Pulmonary artery endothelial cell (primary cell): ENCODE measurements around the gene GRM7. TPM values are rescaled to one million over a fixed set of nuclear protein-coding genes. Genes with fewer than 3 reads are reported as not detected.
A peak's percentile ranks its signal among the peaks of the same experiment; 100 is the strongest.

Source experiments
- DNase-seq: peaks from one replicate; pipeline ENCODE4 v3.0.0-alpha.2; 2011; ENCODE audit warnings: low read depth, low spot score
- total RNA-seq: library from RNA; depleted of rRNA; stranded (reverse); fragments of >200 nt; gene quantifications from 2 replicates; pipeline ENCODE4 v1.2.3, GENCODE V29; 2014

Gene GRM7
- total RNA-seq, 1 donor from 2014 or later, result not detected

DNA sequence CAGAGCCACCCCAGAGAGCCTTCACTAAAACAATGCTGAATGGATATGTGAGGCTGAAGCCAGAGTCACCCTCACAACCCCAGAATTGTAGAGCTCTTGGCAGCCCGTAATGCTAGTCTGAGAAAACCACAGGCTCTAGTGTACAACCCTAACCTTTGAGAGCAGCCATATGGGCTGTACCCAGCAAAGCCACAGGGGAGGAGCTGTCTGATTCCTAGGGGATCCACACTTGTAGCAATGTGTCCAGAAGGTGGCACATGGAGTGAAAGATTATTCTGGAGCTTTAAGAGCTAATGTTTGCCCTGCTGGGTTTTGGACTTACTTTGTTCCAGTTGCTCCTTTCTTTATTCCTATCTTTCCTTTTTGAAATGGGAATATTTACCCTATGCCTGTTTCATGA lies 626.8 kb downstream of the GRM7 start:
- no peak for DNase-seq

GRCh38 chr3:7489417-7489816 lies 628.5 kb downstream of the GRM7 start:
- no peak for DNase-seq

GRCh38 chr3:7498715-7499114 lies 637.8 kb downstream of the GRM7 start:
- no peak for DNase-seq

- DNase-seq, result no peak
Measured at GRCh38 chr3:7503431-7503830, 642.5 kb downstream of the GRM7 start.

GRCh38 chr3:7504886-7505775 lies 644.2 kb downstream of the GRM7 start:
- DNase-seq, result peak; percentile 98

- DNase-seq, result no peak
Measured at GRCh38 chr3:7506606-7507180, 645.8 kb downstream of the GRM7 start.

GRCh38 chr3:7508821-7509220 lies 647.9 kb downstream of the GRM7 start:
- no peak for DNase-seq

DNA sequence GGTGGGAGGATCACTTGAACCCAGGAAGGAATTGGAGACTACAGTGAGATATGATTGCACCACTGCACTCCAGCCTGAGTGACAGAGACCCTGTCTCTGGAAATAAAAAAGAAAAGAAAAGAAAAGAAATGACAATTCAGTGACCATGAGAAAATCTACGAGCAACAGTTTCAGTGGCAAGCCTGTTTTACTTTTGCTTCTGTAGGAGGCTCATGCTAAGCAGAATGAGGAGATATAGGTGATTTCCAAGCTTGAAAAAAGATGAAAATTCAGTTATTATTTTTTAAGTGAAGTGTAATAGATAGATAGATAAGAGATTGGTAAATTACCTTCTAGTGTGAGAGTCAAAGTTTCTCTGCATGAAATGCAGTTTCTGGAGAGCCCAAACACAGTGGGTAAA lies 651.1 kb downstream of the GRM7 start:
- DNase-seq, result no peak

DNA sequence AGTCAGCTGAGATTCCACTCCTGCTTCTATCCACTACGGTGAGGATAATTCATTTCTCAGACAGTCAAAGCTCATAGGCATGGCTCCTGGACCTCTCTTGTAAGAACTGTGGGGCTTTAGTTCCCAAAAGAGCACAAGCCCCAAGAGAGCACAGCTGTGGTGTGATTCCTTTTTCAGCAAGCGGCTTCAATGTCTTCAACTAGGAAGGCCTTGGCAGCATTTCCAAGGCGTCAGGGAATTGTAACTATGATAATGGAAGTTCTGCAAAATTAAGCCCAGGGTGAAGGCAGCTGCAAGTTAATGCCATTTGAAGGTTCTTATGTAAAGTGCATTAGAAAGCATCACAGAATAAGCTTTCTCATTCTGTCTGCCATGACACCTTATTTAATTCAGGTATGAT lies 657.1 kb downstream of the GRM7 start:
- DNase-seq, result no peak

- peak; percentile 44 for DNase-seq
Measured at GRCh38 chr3:7518456-7518855, 657.5 kb downstream of the GRM7 start.

DNA sequence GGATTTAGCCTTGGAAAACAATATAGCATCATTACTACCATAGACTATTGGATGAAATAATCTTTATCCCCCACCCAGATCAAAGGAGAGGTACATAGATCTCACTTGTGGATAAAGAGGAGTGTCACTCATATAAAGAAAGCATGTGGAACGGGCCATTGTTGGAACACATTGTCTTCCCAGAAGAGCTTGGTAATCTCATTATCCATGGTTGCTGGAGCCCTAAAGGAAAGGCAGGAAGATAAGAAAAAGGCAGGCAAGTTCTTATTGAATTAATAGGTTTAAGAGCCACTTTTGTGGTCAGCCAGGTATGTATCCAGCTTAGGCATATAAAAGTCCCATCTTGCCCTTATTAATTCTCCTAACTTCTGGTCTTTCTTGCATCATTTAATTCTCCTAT lies 659.1 kb downstream of the GRM7 start:
- DNase-seq, result no peak

DNA sequence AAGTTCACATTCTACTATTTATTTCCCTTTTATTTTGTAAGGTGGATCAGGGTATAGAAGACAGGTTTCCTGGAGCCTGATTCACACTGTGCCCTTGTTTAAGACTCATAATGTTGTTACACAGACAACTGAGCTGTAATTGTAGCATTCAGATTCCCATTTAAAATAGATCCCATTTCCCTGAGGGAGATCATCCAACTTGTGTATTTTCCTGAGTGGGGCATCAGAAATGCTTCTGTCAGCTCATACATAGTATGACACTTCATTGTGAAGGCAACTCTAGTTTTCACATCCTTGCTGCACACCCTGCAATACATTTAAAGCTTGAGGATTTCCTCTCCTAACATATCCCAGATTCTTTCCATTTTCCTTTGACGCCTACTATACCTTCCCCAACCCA lies 659.7 kb downstream of the GRM7 start:
- DNase-seq, result no peak

- DNase-seq, result no peak
Measured at GRCh38 chr3:7536510-7536909, 675.6 kb downstream of the GRM7 start.

- no peak for DNase-seq
Measured at GRCh38 chr3:7536921-7537320, 676.0 kb downstream of the GRM7 start.

- DNase-seq, result no peak
Measured at GRCh38 chr3:7543294-7543880, 682.5 kb downstream of the GRM7 start.

DNA sequence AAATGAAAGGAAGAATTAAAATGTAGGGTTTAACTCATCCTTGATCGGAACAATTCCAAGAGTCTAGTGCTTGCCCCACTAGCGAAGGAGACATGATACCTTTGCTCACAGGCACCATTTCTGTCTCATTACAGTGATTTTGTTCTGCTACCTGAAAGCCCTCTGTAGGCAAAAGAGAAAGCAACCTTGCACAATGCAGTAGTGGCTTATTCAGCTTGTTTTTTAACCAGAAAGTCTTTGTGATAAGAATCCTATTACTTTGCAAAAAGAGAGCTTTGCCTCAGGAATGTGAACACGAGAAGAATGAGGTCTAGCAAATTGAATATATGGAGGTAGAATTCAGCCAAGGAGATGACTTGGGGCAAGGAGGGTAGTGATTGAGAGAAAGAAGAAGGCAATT lies 684.4 kb downstream of the GRM7 start:
- DNase-seq, result no peak

DNA sequence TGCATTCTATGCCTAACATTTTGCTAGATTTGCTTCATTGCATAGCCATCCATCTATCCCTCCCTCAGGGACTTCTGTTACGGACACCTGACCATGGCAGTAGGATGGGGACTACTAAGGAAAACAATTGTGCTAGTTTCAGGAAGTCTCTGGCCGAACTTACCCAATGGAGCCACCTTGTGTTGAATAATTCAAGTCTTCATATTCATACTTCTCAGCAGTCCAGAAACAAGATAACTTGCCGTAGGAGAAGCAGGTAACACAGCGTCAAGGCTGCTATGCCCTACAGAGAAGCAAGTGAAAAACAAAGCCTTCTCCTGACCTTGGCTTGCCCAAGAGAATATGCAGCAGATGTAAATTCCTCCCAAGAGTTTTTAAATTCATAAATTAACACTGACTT lies 685.3 kb downstream of the GRM7 start:
- peak; percentile 22 for DNase-seq

GRCh38 chr3:7547826-7548225 lies 686.9 kb downstream of the GRM7 start:
- DNase-seq, result no peak

- DNase-seq, result no peak
Measured at GRCh38 chr3:7562892-7563291, 702.0 kb downstream of the GRM7 start.

DNA sequence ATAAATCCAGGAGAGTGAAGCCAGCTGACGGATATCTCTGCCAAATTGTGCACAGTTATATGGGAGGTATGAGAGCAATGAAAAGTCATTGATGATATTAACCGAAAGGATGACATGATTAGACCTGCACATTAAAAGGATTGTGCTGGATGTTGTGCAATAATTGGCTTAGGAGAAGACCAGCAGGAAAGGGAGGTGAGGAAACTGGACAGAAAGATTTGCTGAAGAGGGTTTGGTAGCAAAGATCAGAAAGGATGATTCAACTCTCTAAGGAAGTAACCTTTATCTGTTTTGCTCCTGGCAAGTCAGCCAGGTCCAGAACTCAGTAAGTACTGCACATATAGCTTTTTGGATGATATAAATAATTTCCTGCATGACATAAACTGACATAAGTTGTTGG lies 704.7 kb downstream of the GRM7 start:
- DNase-seq, result no peak

- DNase-seq, result no peak
Measured at GRCh38 chr3:7567160-7567559, 706.2 kb downstream of the GRM7 start.

GRCh38 chr3:7568526-7569184 lies 707.7 kb downstream of the GRM7 start:
- no peak for DNase-seq
